Fibroblast of skin of right biceps (primary cell): Measurements from ENCODE around the gene FOXN1.

Experiments used
- DNase-seq: peaks from one replicate; pipeline ENCODE4 v3.0.0-alpha.2; 2013

FOXN1 gene

GRCh38 chr17:28527859-28528258 lies 21.7 kb downstream of the FOXN1 start:
- DNase-seq = no peak

GRCh38 chr17:28528327-28529012 lies 22.3 kb downstream of the FOXN1 start:
- DNase-seq = no peak

- DNase-seq = no peak
Observed at GRCh38 chr17:28529013-28529400, 22.9 kb downstream of the FOXN1 start.

- no peak for DNase-seq
Observed at GRCh38 chr17:28530250-28530649, 24.1 kb downstream of the FOXN1 start.

GRCh38 chr17:28530926-28531325 lies 24.8 kb downstream of the FOXN1 start:
- DNase-seq = no peak

GRCh38 chr17:28532050-28532960 lies 26.2 kb downstream of the FOXN1 start:
- no peak for DNase-seq

GRCh38 chr17:28533091-28533807 lies 27.1 kb downstream of the FOXN1 start:
- DNase-seq = no peak

GRCh38 chr17:28534740-28535375 lies 28.7 kb downstream of the FOXN1 start:
- no peak for DNase-seq

- DNase-seq = no peak
Observed at GRCh38 chr17:28536532-28537218, 30.5 kb downstream of the FOXN1 start.

- no peak for DNase-seq
Observed at GRCh38 chr17:28537219-28537610, 31.1 kb downstream of the FOXN1 start.

- DNase-seq = no peak
Observed at GRCh38 chr17:28538296-28538895, 32.2 kb downstream of the FOXN1 start.

- no peak for DNase-seq
Observed at GRCh38 chr17:28540231-28540630, 34.1 kb downstream of the FOXN1 start.

GRCh38 chr17:28541439-28541838 lies 35.3 kb downstream of the FOXN1 start:
- DNase-seq = no peak

- no peak for DNase-seq
Observed at GRCh38 chr17:28544402-28545140, 38.4 kb downstream of the FOXN1 start.

- no peak for DNase-seq
Observed at GRCh38 chr17:28545141-28545503, 39.0 kb downstream of the FOXN1 start.

- DNase-seq = no peak
Observed at GRCh38 chr17:28545787-28546415, 39.8 kb downstream of the FOXN1 start.

- no peak for DNase-seq
Observed at GRCh38 chr17:28547096-28547622, 41.0 kb downstream of the FOXN1 start.

- peak; percentile 62 for DNase-seq
Observed at GRCh38 chr17:28547623-28548416, 41.7 kb downstream of the FOXN1 start.

GRCh38 chr17:28548417-28549130 lies 42.4 kb downstream of the FOXN1 start:
- DNase-seq = no peak
